ENCODE data around the gene FER. TPM values are rescaled to one million over a fixed set of nuclear protein-coding genes. Genes with fewer than 3 reads are reported as not detected.

Gene FER
- total and polyA plus RNA-seq, 2 of the 8 experiments (the other 6 are each of a cell fraction or from before 2014, with no cell fraction given), result 1.3 to 15.8 TPM

DNA sequence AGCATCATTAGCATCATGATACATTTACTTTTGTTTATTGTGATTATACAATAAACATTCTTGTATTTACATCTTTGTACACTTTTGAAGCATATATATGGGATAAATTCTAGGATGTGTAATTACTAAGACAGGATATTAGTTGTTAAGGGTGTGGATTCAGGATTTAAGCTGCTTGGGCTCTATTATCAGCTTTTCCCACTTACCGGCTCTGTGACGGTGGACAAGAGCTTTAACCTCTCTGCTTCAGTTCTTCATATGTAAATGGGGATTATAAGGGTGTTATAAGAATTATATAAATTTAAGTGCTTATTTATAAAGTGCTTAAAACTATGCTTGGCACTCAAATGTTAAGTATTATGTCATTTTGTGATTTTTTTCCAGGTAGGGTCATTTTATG lies 131.1 kb downstream of the FER start:
- Histone ChIP-seq H2BK15ac (ENCODE audit: low read length) (no peak overlapping the region), H3K79me2 (ENCODE audit: control insufficient read depth in 1 of 2, insufficient read depth in 2 of 2, low read length in 2 of 2) (no peaks in the 10 kb centered on the region), H4K5ac (ENCODE audit: insufficient read length, low read depth, low read length) (no peak overlapping the region), H3K4ac (replicated peaks; ENCODE audit: insufficient read length, low read depth, low read length) (no peak overlapping the region), H3K79me1 (ENCODE audit: low read depth, low read length) (no peaks in the 10 kb centered on the region), H3K14ac (ENCODE audit: insufficient read length) (no peak overlapping the region), H3K4me1 (replicated peaks in 1 of 4; ENCODE audit: control insufficient read depth in 3 of 4, insufficient read depth in 4 of 4, low read length in 3 of 4) (no peaks in the 10 kb centered on the region), H3K23ac (ENCODE audit: insufficient read length) (no peak overlapping the region), H2BK5ac (ENCODE audit: low read depth, low read length) (no peak overlapping the region), H4K20me1 (replicated peaks in 1 of 2; ENCODE audit: control insufficient read depth in 1 of 2, insufficient read depth in 2 of 2, low read length in 2 of 2) (no peaks in the 10 kb centered on the region), H3K27ac (ENCODE audit: low read depth, low read length) (no peak overlapping the region), H3K9ac (replicated peaks in 1 of 4; ENCODE audit: extremely low read depth in 1 of 4, low read depth in 3 of 4, low read length in 3 of 4) (no peak overlapping the region), H2BK12ac (ENCODE audit: low read depth, low read length) (no peak overlapping the region), H3K4me2 (ENCODE audit: insufficient read depth in 1 of 2, low read depth in 2 of 2, low read length in 2 of 2) (no peak overlapping the region), H4K91ac (replicated peaks; ENCODE audit: insufficient read length, low read length) (no peak overlapping the region), H4K8ac (ENCODE audit: extremely low read depth, insufficient read depth, low read length) (no peak overlapping the region), H2BK20ac (ENCODE audit: low read length) (no peak overlapping the region), H3K36me3 (ENCODE audit: control insufficient read depth in 2 of 4, insufficient read depth in 4 of 4, low read length in 3 of 4) (no peaks in the 10 kb centered on the region), H2BK120ac (replicated peaks; ENCODE audit: low read depth, low read length) (no peak overlapping the region), H3K27me3 (replicated peaks in 1 of 4; ENCODE audit: control insufficient read depth in 3 of 4, extremely low read depth in 1 of 4, insufficient read depth in 3 of 4, low read length in 3 of 4) (no peaks in the 10 kb centered on the region), H3K18ac (ENCODE audit: extremely low read depth, low read length) (no peak overlapping the region), H3K56ac (replicated peaks; ENCODE audit: insufficient read length, low read depth, low read length) (no peak overlapping the region), H3K4me3 (ENCODE audit: extremely low read depth in 1 of 4, insufficient read depth in 2 of 4, low read depth in 3 of 4, low read length in 4 of 4) (no peak overlapping the region), H3K23me2 (ENCODE audit: low read depth, low read length) (no peaks in the 10 kb centered on the region), H2AK5ac (ENCODE audit: low read depth, low read length) (no peak overlapping the region), H3K9me3 (ENCODE audit: insufficient read depth in 2 of 2, low read depth in 1 of 2, low read length in 1 of 2) (peaks cover 2 to 3% of the 10 kb centered on the region in 2 experiments; a peak in 1 of 4 replicates), H2AFZ (ENCODE audit: low read length) (no peak overlapping the region)
- POLR2A ChIA-PET (ENCODE audit: partially characterized antibody), result no interaction called here
- no peak for FAIRE-seq
- 89% methylated on average over 2 of the region's 2 CpGs; no CpG with 5 or more reads in 1 of the 2 experiments for WGBS, 2 experiments (ENCODE audit: extremely low coverage in 1 of 2, insufficient coverage in 1 of 2, insufficient read length in 1 of 2, insufficient replicate concordance in 2 of 2, low coverage in 1 of 2, low lambda C conversion rate in 2 of 2, missing lambda C conversion rate in 1 of 2)
- DNase-seq (ENCODE audit: low read depth in 1 of 2, low spot score in 2 of 2), result no peak
- CTCF ChIA-PET (ENCODE audit: partially characterized antibody), result no interaction called here
- TF ChIP-seq RFX5 (IDR thresholded peaks at IDR 0.05; ENCODE audit: borderline replicate concordance, low read depth, low read length) (no peak), CBX8 (IDR thresholded peaks at IDR 0.05; ENCODE audit: borderline replicate concordance, low read depth, low read length) (no peak), BACH1 (IDR thresholded peaks at IDR 0.05; ENCODE audit: low read length) (no peak), SP4 (IDR thresholded peaks at IDR 0.05; ENCODE audit: low read length) (no peak), ZNF274 (IDR thresholded peaks at IDR 0.05; ENCODE audit: borderline replicate concordance, extremely low read depth, low read length) (no peak), FOSL1 (IDR thresholded peaks at IDR 0.05; ENCODE audit: insufficient read depth, low read depth, low read length) (no peak), TAF7 (optimal IDR thresholded peaks at IDR 0.05; ENCODE audit: borderline replicate concordance, low read depth, low read length) (no peak), SP1 (IDR thresholded peaks at IDR 0.05; ENCODE audit: low read depth, low read length) (no peak)
- TF ChIP-seq, protein P1, sequence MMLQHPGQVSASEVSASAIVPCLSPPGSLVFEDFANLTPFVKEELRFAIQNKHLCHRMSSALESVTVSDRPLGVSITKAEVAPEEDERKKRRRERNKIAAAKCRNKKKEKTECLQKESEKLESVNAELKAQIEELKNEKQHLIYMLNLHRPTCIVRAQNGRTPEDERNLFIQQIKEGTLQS (IDR thresholded peaks at IDR 0.05; ENCODE audit: insufficient read depth, low read depth, low read length), result no peak
- TF ChIP-seq, protein P2, sequence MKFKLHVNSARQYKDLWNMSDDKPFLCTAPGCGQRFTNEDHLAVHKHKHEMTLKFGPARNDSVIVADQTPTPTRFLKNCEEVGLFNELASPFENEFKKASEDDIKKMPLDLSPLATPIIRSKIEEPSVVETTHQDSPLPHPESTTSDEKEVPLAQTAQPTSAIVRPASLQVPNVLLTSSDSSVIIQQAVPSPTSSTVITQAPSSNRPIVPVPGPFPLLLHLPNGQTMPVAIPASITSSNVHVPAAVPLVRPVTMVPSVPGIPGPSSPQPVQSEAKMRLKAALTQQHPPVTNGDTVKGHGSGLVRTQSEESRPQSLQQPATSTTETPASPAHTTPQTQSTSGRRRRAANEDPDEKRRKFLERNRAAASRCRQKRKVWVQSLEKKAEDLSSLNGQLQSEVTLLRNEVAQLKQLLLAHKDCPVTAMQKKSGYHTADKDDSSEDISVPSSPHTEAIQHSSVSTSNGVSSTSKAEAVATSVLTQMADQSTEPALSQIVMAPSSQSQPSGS (IDR thresholded peaks at IDR 0.05; ENCODE audit: low read length), result no peak
- TF ChIP-seq, protein P3, sequence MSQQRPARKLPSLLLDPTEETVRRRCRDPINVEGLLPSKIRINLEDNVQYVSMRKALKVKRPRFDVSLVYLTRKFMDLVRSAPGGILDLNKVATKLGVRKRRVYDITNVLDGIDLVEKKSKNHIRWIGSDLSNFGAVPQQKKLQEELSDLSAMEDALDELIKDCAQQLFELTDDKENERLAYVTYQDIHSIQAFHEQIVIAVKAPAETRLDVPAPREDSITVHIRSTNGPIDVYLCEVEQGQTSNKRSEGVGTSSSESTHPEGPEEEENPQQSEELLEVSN (IDR thresholded peaks at IDR 0.05), result no peak
